Measurements from ENCODE around the gene C22orf39. TPM values are rescaled to one million over a fixed set of nuclear protein-coding genes. Genes with fewer than 3 reads are reported as not detected.

The C22orf39 gene
- total and polyA plus RNA-seq, 12 donors, result 27.0 to 72.5 (median 44.4) TPM

DNA sequence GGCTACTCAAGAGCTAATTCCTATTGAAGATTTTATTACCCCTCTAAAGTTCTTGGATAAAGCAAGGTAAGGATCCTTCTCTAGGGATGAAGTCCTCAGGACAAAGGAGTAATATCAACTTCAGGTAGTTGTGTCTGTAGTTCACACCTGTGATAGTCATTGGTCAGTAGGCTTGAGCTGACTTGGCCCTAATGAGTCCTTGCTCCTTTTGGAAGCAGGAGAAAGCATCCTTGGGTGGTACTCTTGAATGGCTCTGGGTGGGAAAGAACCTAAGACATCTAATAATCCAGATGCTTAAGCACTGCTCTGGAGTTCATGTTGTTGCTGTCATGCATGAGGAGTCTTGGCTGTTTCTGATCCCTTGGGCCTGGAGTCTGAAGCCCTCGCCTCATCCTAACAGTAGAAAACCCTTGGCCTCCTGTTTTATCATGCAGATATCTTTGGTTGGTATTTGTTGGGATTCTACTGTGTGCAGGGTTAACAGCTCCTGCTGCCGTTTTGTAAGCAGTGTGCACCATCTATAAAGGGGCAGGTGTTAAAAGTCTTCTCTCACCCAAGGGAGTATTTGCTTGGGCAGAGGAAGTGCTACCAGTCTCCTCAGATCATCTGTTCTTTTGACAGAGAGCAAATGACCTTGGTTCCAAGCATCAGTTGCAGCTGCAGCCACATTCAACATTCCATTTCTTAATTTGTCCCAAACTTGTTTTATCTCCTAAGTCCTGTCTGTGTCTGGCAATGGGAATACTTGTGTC lies 12.5 kb downstream of the C22orf39 start:
- Histone ChIP-seq H3K4me1 (replicated peaks in 1 of 2) (peaks cover 15 to 23% of the 10 kb centered on the region in 2 donors), H3K4me3 (no peak overlapping the region), H3K27ac (no peak overlapping the region), H3K36me3 (replicated peaks in 1 of 2) (peaks cover 0 to 26% of the 10 kb centered on the region in 2 donors), H3K9me3 (replicated peaks in 1 of 3) (no peaks in the 10 kb centered on the region), H3K27me3 (no peaks in the 10 kb centered on the region)
- intact Hi-C loops (cut with DNase I), result no loop called here
- 67 to 86% (median 84%) methylated on average over 1 to 2 of the region's 2 CpGs for WGBS, 4 donors
- no peak for TF ChIP-seq POLR2A (IDR thresholded peaks at IDR 0.05)
- TF ChIP-seq, protein P1, sequence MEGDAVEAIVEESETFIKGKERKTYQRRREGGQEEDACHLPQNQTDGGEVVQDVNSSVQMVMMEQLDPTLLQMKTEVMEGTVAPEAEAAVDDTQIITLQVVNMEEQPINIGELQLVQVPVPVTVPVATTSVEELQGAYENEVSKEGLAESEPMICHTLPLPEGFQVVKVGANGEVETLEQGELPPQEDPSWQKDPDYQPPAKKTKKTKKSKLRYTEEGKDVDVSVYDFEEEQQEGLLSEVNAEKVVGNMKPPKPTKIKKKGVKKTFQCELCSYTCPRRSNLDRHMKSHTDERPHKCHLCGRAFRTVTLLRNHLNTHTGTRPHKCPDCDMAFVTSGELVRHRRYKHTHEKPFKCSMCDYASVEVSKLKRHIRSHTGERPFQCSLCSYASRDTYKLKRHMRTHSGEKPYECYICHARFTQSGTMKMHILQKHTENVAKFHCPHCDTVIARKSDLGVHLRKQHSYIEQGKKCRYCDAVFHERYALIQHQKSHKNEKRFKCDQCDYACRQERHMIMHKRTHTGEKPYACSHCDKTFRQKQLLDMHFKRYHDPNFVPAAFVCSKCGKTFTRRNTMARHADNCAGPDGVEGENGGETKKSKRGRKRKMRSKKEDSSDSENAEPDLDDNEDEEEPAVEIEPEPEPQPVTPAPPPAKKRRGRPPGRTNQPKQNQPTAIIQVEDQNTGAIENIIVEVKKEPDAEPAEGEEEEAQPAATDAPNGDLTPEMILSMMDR (IDR thresholded peaks at IDR 0.05), result no peak
- DNase-seq, result no peak

DNA sequence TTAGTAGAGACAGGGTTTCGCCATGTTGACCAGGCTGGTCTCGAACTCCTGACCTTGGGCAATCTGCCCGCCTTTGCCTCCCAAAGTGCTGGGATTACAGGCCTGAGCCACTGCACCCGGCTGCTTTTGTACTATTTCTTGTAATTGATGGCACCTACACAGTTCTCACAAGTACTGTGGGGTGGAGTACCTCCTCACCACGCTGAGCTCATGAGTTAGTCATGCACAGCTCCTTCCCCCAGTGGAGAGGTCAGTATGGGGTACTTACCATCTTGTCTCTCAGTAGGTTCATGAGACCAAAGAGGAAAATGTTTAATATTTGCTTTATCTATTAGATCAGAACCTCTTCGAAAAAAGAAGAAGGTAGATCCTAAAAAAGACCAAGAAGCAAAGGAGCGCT lies 13.1 kb downstream of the C22orf39 start:
- 85 to 97% (median 94%) methylated on average over 7 of the region's 7 CpGs for WGBS, 4 donors
- no peak for TF ChIP-seq POLR2A (IDR thresholded peaks at IDR 0.05)
- TF ChIP-seq, protein P1 (IDR thresholded peaks at IDR 0.05), result no peak
- peaks cover 21 to 29% of the 10 kb centered on the region in 2 donors for H3K4me1 ChIP-seq (replicated peaks in 1 of 2)
- no peak for DNase-seq
- H3K9me3 ChIP-seq (replicated peaks in 1 of 3), result no peaks in the 10 kb centered on the region
- H3K27me3 ChIP-seq, result no peaks in the 10 kb centered on the region
- peaks cover 0 to 26% of the 10 kb centered on the region in 2 donors for H3K36me3 ChIP-seq (replicated peaks in 1 of 2)
- no peak overlapping the region for H3K27ac ChIP-seq
- no peak overlapping the region for H3K4me3 ChIP-seq
- intact Hi-C loops (cut with DNase I), result no loop called here

DNA sequence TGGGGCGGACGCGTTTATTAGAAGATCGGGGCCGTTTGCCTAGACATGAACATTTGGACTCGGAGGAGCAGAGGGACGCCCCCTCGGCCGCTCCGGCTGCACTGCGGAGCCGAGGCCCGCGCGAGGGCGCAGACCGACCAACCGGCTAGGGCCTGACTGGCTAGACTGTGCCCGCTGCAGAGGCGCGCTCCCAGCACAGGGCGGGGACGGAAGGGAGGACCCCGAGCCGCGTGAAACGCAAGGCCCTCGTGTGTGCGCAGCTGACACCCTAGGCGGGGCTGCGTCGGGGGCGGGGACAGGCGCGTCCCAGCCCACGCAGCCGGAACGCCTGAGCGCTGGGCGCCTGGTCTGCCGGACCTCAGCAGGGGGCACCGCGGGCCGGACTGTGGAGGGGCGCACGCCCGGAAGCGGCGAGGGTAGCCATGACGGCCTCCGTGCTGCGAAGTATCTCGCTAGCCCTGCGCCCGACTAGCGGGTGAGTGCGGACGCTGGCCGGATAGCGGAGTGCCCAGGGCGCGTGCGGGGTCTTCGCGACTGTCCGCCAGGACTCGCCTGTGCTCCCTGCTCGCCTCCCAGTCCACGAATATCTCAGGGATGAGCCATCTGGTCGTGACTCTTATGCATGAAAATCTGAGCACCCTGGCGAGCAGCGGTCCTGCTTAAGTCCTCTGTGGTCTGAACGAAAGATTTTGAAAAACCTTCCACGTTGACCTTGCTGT lies 15.2 kb downstream of the C22orf39 start, which contains the start of gene MRPL40:
Gene MRPL40 (plus strand): TSS at position 413 of the 719 bp plus-strand sequence. CDS start 10 bp downstream, at position 423.
- DNase-seq, result peak; percentile 92 to 95 (median 95)
- peak within 1 kb of the TSS; percentile 2 to 98 (median 68) for H3K4me3 ChIP-seq
- H3K4me1 ChIP-seq (replicated peaks in 1 of 2), result peaks cover 23 to 30% of the 10 kb centered on the region in 2 donors
- intact Hi-C loops (cut with DNase I), result no loop called here
- H3K27me3 ChIP-seq, result no peaks in the 10 kb centered on the region
- TF ChIP-seq, protein P1 (IDR thresholded peaks at IDR 0.05), result no peak
- TF ChIP-seq POLR2A (IDR thresholded peaks at IDR 0.05), result peak; percentile 54 to 94
- H3K36me3 ChIP-seq (replicated peaks in 1 of 2), result peaks cover 0 to 26% of the 10 kb centered on the region in 2 donors
- WGBS, 4 donors, result 0 to 1% (median 0%) methylated on average over 30 to 74 of the region's 74 CpGs
- H3K27ac ChIP-seq, result peak within 1 kb of the TSS; percentile 87 to 98 (median 95)
- H3K9me3 ChIP-seq (replicated peaks in 1 of 3), result no peaks in the 10 kb centered on the region

DNA sequence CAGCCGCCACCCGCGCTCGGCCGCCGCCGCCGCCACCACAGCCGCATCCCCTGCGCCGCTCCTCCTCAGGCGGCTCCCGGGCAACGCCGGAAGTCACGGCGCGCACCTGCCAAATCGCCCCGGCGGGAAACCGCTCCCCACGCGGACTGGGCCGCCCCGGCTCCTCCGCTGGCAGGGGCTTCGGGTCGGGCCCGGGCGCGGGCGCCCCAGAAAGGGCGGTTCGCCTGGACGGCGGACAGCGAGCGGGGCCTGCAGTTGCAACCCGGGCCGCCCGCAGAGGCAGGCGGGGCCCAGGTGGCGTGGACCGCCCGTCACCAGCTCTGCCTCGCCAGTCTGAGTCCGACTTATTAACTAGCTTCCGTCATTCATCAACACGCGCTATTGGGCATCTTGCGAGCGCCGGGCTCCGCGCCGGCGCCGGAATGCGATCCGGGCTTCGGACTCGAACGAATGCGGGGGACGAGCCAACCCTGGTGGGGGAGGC lies 15.8 kb downstream of the C22orf39 start, which contains the start of gene HIRA:
Gene HIRA (minus strand): TSS at position 85 of the 484 bp plus-strand sequence. CDS start 257 bp downstream, outside the sequence.
- no peaks in the 10 kb centered on the region for H3K27me3 ChIP-seq
- intact Hi-C loops (cut with DNase I), result no loop called here
- 0% methylated on average over 8 to 66 of the region's 66 CpGs; no CpG with 5 or more reads in 1 of the 4 donors for WGBS, 4 donors
- peak within 1 kb of the TSS; percentile 87 to 98 (median 95) for H3K27ac ChIP-seq
- peak within 1 kb of the TSS; percentile 8 to 98 (median 68) for H3K4me3 ChIP-seq
- no peaks in the 10 kb centered on the region for H3K9me3 ChIP-seq (replicated peaks in 1 of 3)
- no peak for TF ChIP-seq POLR2A (IDR thresholded peaks at IDR 0.05)
- TF ChIP-seq, protein P1 (IDR thresholded peaks at IDR 0.05), result no peak
- H3K36me3 ChIP-seq (replicated peaks in 1 of 2), result peaks cover 0 to 21% of the 10 kb centered on the region in 2 donors
- H3K4me1 ChIP-seq (replicated peaks in 1 of 2), result peaks cover 23 to 31% of the 10 kb centered on the region in 2 donors
- DNase-seq, result peak; percentile 74 to 86 (median 78)
